WI38 (cell line): ENCODE results near the gene YWHAG.

ENCODE experiments used
- H3K4me3 ChIP-seq: 2 replicates; pipeline ENCODE4 v1.5.1; 2011; ENCODE audit warnings: low read depth, mild to moderate bottlenecking, control low read depth, low read length
- CTCF ChIP-seq: IDR thresholded peaks from 2 replicates; pipeline ENCODE4 v1.5.1; 2012; ENCODE audit warnings: low read depth, mild to moderate bottlenecking, control low read depth, low read length

Gene YWHAG

GRCh38 chr7:76346097-76346496, 12.7 kb downstream of the YWHAG start:
- no peak for TF ChIP-seq CTCF
- H3K4me3 ChIP-seq, result no peak overlapping the region

GRCh38 chr7:76343931-76344321, 14.9 kb downstream of the YWHAG start:
- TF ChIP-seq CTCF, result no peak
- H3K4me3 ChIP-seq, result no peak overlapping the region

GRCh38 chr7:76343294-76343930, 15.4 kb downstream of the YWHAG start:
- H3K4me3 ChIP-seq, result no peak overlapping the region
- no peak for TF ChIP-seq CTCF

- TF ChIP-seq CTCF, result no peak
These were observed 16.6 kb downstream of the YWHAG start for GRCh38 chr7:76342222-76342621.

GRCh38 chr7:76340617-76341131, 18.1 kb downstream of the YWHAG start:
- no peak for TF ChIP-seq CTCF
- H3K4me3 ChIP-seq, result no peak overlapping the region

More at GRCh38 chr7:76342222-76342621, 16.6 kb downstream of the YWHAG start:
- no peak overlapping the region for H3K4me3 ChIP-seq

- TF ChIP-seq CTCF, result no peak
- H3K4me3 ChIP-seq, result no peak overlapping the region
These were observed 20.3 kb downstream of the YWHAG start for GRCh38 chr7:76338298-76339084.

- no peak for TF ChIP-seq CTCF
- no peak overlapping the region for H3K4me3 ChIP-seq
These were observed 21.6 kb downstream of the YWHAG start for GRCh38 chr7:76337147-76337546.
